GM18519 (cell line): Measurements from ENCODE around the gene ADNP2.
A peak's percentile ranks its signal among the peaks of the same experiment; 100 is the strongest.

Experiments used
- ATAC-seq: cut with Tn5 transposase; IDR thresholded peaks from one replicate; pipeline ENCODE4 v1.9.1; 2021; ENCODE audit warnings: mild to moderate bottlenecking, moderate library complexity; ENCODE audit not compliant: unreplicated experiment, low FRiP score

ADNP2 gene

DNA sequence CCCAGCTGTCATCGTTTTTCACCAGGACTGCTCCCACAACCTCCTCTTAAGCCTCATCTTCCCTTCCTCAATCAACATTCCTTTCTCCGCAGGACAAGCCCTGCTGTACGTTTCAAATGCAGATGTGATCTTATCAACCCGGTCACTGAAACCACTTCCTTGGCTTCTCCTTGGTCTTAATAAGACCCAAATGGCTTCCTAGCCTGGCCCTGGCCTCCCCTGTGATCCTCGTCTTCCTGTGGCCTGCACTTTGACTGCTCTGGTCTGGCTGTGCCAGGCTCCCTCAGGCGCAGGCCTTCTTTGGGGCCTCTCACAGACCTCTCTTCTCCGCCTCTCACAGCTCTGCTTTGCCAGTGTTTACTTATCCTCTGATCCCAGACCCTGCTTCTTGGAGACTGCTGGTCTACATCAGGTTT is 4.7 kb upstream of the ADNP2 start:
- no peak for ATAC-seq

DNA sequence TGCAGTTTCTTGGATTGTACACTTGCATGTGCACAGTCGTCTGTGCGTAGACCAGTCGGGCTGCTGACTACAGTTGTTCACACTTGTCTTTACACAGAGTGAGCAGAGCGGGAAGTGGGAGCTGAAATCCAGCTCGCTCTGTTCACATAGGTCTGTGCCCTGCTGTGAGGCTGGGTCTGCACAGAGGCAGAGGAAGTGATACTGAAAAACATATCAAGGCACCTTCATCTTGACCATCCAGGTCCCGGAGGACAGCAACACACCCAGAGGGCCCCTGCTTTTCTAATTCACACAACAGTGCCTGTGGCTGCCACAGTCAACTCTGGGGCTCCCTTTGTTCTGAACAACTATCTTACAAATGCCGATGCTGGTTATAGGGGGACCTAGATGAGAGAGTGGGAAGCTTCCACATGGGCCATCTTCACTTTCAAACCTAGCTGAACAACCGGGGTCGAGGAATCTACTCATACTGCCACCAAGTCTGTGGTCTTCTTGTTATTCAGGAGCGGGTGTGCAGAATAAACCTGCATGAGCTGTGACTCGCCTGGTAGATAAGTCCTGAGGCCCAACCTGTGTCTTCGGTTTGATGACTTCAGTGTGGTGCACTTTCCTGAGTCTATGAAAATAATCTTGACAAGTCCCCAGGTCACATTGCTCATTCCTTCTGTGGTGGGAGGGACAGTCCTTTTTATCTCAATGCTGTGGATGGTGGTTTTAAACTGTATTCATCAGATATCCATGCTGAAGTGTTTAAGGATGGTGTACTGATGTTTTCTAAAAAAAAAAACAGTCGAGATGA is 3.5 kb upstream of the ADNP2 start:
- ATAC-seq: peak; percentile 44

GRCh38 chr18:80106482-80107051 is 2.5 kb upstream of the ADNP2 start:
- no peak for ATAC-seq

DNA sequence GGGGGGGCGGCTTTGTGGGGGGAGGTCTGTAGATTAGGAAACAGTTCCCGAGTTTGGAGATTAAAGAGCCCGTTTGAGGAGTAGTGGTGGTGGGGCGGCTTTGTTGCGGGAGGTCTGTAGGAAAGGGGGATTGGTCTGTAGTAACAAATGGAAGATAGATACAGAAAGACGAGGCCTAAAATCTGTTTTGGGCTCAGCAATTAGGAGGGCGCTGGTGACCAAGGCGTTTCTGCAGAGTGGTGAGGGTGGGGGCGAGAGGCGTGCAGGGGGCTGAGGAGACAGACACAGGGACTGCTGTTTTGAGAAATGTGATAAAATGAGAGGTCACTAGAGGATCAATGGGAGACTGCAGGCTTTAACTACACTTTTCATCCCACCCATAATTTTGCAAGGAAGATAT is 1.6 kb upstream of the ADNP2 start:
- no peak for ATAC-seq

DNA sequence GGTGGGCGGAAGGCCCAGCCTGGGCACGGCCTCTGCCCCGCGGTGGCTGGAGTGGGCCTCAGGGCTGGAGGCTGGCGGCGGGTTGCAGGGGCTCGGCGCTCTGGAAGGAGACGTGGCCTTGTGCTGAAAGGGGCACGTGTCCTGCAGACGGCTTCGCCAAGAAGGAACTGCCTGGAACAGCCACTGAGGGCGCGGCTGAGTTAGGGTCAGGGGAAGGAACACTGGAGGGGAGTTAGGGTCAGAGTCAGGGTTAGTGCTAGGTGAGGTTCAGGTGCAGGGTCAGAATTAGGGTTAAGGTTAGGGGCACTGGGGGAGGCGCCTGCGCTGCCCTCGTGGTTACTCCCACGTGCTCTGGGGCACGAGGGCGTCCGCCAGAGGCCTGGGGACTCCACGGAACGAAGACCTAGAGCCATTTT is 933 bp upstream of the ADNP2 start:
- ATAC-seq: no peak

GRCh38 chr18:80109676-80110078 is 615 bp downstream of the ADNP2 start:
- peak; percentile 5 for ATAC-seq

DNA sequence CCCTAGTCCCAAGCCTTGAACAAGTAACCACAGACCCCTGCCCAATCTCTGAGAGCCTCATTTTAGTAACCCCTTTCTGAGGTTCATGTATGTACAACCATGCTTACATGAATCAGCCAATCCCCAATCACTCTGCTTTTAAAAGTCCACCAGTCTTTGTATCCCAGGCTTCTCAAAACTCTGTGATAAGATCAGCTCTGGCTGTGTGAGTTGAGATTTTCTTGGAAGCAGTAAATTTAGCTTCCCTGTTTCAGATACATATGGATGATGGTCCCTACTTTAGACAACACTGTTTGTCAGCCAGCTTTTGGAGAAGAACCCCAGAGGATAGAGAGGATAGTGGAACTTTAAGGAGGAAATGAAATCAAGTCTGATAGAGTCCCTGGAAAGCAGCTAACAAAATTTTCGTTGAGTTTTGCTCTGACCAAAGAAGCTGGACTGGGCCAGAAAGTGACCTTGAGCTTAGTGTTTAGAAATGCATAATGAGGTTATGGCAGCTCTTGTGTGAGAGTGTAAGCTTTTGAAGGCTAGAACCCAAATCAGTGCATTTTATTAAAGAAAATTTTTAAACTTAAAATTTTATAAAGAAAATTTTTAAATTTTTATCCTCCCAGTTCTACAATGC is 3.7 kb downstream of the ADNP2 start:
- ATAC-seq: no peak

DNA sequence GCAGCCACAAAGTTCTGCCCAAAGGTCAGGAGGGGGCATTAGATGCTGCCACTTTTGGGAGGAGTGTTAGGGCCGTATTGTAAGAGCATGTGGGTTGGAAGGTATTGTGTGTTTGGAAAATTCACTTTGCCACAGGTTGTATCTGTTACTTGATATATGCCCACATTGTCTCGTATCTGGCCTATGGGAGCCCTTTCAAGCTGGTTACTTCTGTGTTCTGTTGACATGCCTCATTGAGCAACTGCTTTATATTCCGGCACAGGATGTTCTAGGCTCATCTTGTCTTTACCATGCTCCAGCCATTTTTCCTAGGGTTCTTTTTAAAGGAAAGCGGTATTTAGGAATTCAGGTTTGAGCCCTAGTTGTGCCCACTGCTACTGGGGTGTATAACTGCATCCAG is 6.0 kb downstream of the ADNP2 start:
- no peak for ATAC-seq

DNA sequence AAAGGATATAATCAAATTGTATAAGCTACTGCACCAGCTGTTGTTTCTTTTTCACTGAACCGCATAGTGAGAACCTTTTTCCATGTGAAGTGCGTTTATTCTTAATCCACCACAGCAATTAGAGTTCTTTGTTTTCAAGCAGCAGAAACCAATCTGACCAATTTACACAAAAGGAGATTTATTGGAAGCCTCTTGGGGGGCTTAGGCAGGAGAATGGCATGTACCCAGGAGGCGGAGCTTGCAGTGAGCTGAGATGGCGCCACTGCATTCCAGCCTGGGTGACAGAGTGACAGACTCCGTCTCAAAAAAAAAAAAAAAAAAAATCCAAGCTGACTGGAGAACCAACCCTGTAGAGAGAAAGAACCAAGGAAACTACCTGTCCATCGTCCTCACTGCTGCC is 10.0 kb downstream of the ADNP2 start:
- ATAC-seq: no peak

DNA sequence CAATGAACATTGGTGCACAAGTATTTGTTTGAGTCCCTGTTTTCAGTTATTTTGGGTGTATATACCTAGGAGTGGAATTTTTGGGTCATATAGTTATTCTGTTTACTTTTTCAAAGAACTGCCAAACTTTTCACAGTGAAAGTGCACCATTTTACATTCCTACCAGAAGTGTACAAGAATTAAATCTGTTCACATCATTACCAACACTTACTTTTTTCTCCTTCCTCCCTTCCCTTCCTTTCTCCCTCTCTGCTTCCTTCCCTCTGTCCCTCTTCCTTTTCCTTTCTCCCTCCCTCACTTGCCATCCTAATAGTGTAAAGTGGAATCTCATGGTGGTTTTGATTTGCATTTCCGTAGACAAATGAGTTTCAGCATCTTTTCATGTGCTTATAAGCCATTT is 11.9 kb downstream of the ADNP2 start:
- ATAC-seq: no peak

- no peak for ATAC-seq
Measured at GRCh38 chr18:80124131-80124530, 15.1 kb downstream of the ADNP2 start.

DNA sequence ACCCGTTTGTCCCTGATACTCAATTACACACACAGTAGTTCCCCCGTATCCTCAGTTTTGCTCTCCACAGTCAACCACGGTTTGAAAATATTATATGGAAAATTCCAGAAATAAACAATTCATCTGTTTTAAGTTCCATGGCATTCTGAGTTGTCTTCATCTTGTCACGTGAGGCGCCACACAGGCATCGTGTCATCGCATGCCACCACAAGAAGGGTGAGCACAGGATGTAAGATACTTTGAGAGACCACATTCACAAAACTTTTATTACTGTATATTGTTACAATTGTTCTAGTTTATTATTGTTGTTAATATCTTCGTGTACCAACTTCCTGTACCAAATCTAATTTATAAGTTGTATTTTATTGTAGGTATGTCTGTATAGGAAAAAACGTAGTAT is 17.7 kb downstream of the ADNP2 start:
- no peak for ATAC-seq

GRCh38 chr18:80127635-80128034 is 18.6 kb downstream of the ADNP2 start:
- no peak for ATAC-seq

GRCh38 chr18:80129672-80130367 is 20.8 kb downstream of the ADNP2 start:
- ATAC-seq: no peak

- no peak for ATAC-seq
Measured at GRCh38 chr18:80130555-80130954, 21.5 kb downstream of the ADNP2 start.

- no peak for ATAC-seq
Measured at GRCh38 chr18:80132180-80132812, 23.2 kb downstream of the ADNP2 start.

- no peak for ATAC-seq
Measured at GRCh38 chr18:80133124-80133523, 24.1 kb downstream of the ADNP2 start.

GRCh38 chr18:80135136-80135535 is 26.1 kb downstream of the ADNP2 start:
- ATAC-seq: no peak

GRCh38 chr18:80136679-80137078 is 27.6 kb downstream of the ADNP2 start:
- no peak for ATAC-seq

DNA sequence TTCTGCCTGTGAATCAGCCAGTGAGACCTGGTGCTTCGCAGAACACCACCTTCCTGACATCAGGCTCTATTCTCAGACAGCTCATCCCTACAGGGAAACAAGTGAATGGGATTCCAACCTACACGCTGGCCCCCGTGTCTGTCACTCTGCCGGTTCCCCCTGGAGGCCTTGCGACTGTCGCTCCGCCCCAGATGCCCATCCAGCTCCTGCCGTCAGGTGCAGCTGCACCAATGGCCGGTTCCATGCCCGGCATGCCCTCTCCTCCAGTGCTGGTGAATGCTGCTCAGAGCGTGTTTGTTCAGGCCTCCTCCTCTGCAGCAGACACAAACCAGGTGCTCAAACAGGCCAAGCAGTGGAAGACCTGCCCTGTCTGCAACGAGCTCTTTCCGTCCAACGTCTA is 28.1 kb downstream of the ADNP2 start:
- ATAC-seq: no peak

- ATAC-seq: no peak
Measured at GRCh38 chr18:80137976-80138375, 28.9 kb downstream of the ADNP2 start.
